ENCODE measurements around the gene EPO. TPM values are rescaled to one million over a fixed set of nuclear protein-coding genes. Genes with fewer than 3 reads are reported as not detected.
A peak's percentile ranks its signal among the peaks of the same experiment; 100 is the strongest.

EPO gene
- total RNA-seq, 2 donors from 2014 or later = not detected

GRCh38 chr7:100680576-100681271, 39.5 kb upstream of the EPO start:
- H3K4me3 ChIP-seq = no peak overlapping the region
- DNase-seq (ENCODE audit: low spot score) (no peak), ATAC-seq (ENCODE audit: insufficient number of reproducible peaks, low FRiP score, low read depth) (no peak)
- no peak for TF ChIP-seq CTCF (IDR thresholded peaks at IDR 0.05)
- peaks cover 4 to 8% of the 10 kb centered on the region in 2 donors for H3K4me1 ChIP-seq (ENCODE audit: control insufficient read depth in 1 of 2, low read depth in 2 of 2)
- peaks cover 81% of the 10 kb centered on the region for H3K36me3 ChIP-seq
- no peaks in the 10 kb centered on the region for H3K27me3 ChIP-seq (replicated peaks; ENCODE audit: insufficient read depth)
- peak overlapping the region; percentile 26 to 43 for H3K27ac ChIP-seq
- no peaks in the 10 kb centered on the region for H3K9me3 ChIP-seq

DNA sequence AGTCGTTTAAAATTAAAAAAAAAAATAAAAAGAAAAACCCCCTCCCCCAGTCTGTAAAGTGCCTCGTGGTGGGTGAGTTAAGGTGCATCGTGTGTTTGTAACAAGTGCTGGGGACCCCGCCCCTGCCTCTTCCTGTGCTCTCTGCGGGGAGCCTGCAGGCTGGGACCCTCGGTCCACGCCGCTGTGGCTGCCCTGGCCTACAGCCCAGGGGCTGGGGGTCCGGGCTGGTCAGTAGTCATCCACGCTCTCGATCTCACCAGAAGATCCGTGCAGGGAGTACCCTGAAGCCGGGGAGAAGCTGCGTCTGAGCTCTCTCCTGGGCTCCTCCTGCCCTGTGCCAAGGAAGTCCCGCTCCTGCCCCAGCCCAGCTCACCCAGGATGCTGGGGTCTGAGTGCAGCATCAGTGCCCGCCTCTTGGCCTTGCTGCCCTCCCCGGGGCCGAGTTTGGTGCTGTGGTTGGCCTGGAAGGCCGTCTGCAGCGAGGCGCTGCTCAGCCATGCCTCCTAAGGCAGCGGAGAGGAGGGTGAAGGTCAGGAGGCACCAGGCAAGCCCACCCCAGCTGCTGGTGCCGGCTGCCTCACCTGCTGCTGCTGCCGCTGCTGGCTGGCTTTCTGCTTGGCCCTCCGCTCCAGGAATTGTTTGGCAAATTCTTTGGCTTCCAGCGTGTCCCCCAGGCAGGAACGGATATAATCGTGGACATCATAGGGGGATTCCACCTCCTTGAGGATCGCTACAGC, 38.6 kb upstream of the EPO start:
- Histone ChIP-seq H3K36me3 (peaks cover 86% of the 10 kb centered on the region), H3K9me3 (no peaks in the 10 kb centered on the region), H3K4me3 (no peak overlapping the region), H3K4me1 (ENCODE audit: control insufficient read depth in 1 of 2, low read depth in 2 of 2) (peaks cover 0 to 2% of the 10 kb centered on the region in 2 donors), H3K27ac (no peak overlapping the region), H3K27me3 (replicated peaks; ENCODE audit: insufficient read depth) (no peaks in the 10 kb centered on the region)
- DNase-seq (ENCODE audit: low spot score) (no peak), ATAC-seq (ENCODE audit: insufficient number of reproducible peaks, low FRiP score, low read depth) (no peak)
- no peak for TF ChIP-seq CTCF (IDR thresholded peaks at IDR 0.05)

- Histone ChIP-seq H3K9me3 (no peaks in the 10 kb centered on the region), H3K36me3 (peaks cover 87% of the 10 kb centered on the region), H3K4me1 (ENCODE audit: control insufficient read depth in 1 of 2, low read depth in 2 of 2) (no peaks in the 10 kb centered on the region), H3K4me3 (no peak overlapping the region), H3K27me3 (replicated peaks; ENCODE audit: insufficient read depth) (no peaks in the 10 kb centered on the region), H3K27ac (no peak overlapping the region)
- no peak for TF ChIP-seq CTCF (IDR thresholded peaks at IDR 0.05)
- DNase-seq (ENCODE audit: low spot score) (no peak), ATAC-seq (ENCODE audit: insufficient number of reproducible peaks, low FRiP score, low read depth) (no peak)
Measured at GRCh38 chr7:100682228-100682741, 38.0 kb upstream of the EPO start.

DNA sequence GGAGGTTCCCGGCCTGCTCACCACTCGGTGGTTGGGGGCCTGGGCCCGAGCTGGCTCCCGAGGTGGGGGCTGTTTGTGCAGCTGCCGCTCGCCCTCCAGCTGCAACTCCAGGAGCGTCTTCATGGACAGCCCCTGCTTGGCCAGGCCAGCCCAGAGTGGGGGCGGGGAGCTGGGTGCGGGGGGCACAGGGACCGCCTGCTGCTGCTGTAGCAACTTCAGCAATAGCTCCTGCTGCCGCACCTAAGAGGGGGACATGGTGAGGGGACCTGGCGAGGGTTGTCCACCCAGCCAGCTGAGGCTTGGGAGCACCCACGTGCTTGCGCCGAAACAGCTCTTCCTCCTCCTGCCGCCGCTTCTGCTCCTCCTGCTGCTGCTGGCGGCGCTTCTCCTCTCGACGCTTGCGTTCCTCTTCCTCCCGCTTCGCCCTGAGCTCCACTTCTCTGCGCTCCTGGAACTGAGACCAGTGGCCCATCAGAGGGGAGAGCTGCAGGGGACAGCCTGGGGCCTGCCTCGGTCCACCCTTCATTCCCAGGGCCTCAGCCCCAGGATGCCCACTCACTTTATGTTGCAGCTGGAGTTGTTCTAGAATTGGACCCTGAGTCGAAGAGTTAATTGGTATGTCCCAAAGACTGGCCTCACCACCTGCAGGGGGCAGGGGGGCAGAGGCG, 37.1 kb upstream of the EPO start:
- ATAC-seq (ENCODE audit: insufficient number of reproducible peaks, low FRiP score, low read depth) (no peak), DNase-seq (ENCODE audit: low spot score) (no peak)
- Histone ChIP-seq H3K4me1 (ENCODE audit: control insufficient read depth in 1 of 2, low read depth in 2 of 2) (no peaks in the 10 kb centered on the region), H3K9me3 (no peaks in the 10 kb centered on the region), H3K27me3 (replicated peaks; ENCODE audit: insufficient read depth) (no peaks in the 10 kb centered on the region), H3K4me3 (no peak overlapping the region), H3K27ac (no peak overlapping the region), H3K36me3 (peaks cover 85% of the 10 kb centered on the region)
- no peak for TF ChIP-seq CTCF (IDR thresholded peaks at IDR 0.05)

All from thoracic aorta (tissue), 2 donors.